ENCODE measurements around the gene WDR70. TPM values are rescaled to one million over a fixed set of nuclear protein-coding genes. Genes with fewer than 3 reads are reported as not detected.

Gene WDR70
- total and polyA plus RNA-seq, 2 donors (not counting 3 experiments of a cell fraction or from before 2014, with no cell fraction given), result 6.7 to 37.3 TPM

- POLR2A ChIA-PET, result no interaction called here
- Histone ChIP-seq H3K27me3 (ENCODE audit: control insufficient read depth in 2 of 2, insufficient read depth in 2 of 2, low read length in 2 of 2) (no peaks in the 10 kb centered on the region), H3K79me2 (ENCODE audit: control insufficient read depth, insufficient read depth, low read length) (no peaks in the 10 kb centered on the region), H3K9me3 (replicated peaks; ENCODE audit: control insufficient read depth, insufficient read depth, low read length) (no peaks in the 10 kb centered on the region), H4K20me1 (replicated peaks; ENCODE audit: control insufficient read depth, extremely low read depth, insufficient read depth, low read length) (no peaks in the 10 kb centered on the region), H3K27ac (ENCODE audit: insufficient read depth, low read depth, low read length) (no peak overlapping the region), H3K4me2 (ENCODE audit: insufficient read depth, low read length) (no peak overlapping the region), H2AFZ (ENCODE audit: low read depth, low read length) (no peak overlapping the region), H3K4me1 (ENCODE audit: control insufficient read depth, extremely low read depth, insufficient read depth, low read length) (no peaks in the 10 kb centered on the region), H3K9ac (replicated peaks; ENCODE audit: extremely low read depth, insufficient read depth, low read length) (no peak overlapping the region), H3K4me3 (replicated peaks in 1 of 3; ENCODE audit: insufficient read depth in 1 of 3, low read depth in 1 of 3, low read length in 3 of 3) (no peak overlapping the region), H3K9me1 (replicated peaks; ENCODE audit: control insufficient read depth, extremely low read depth, insufficient read depth, low read length) (no peaks in the 10 kb centered on the region), H3K36me3 (ENCODE audit: control insufficient read depth in 2 of 2, extremely low read depth in 1 of 2, insufficient read depth in 2 of 2, low read length in 2 of 2) (no peaks in the 10 kb centered on the region)
- FAIRE-seq, result no peak
- intact Hi-C loops (cut with micrococcal nuclease) (loop anchor here (1.0 kb wide), 1 partner anchor 19 kb away; no protein-coding TSS in a partner anchor), dilution Hi-C loops (cut with MboI; ENCODE audit: extremely low pct_ligation_motif_present, low sequenced_read_pairs) (no loop called here)
- no TSS peak for BruUV-seq (replicated peaks)
- DNase-seq (ENCODE audit: low read depth, low spot score), result no peak
- CTCF ChIA-PET, result interaction anchor here (0.6 to 1.3 kb wide), 2 partner anchors 121 to 303 kb away, joined by 3 read pairs; no protein-coding TSS in a partner anchor
- no peak for TF ChIP-seq JUN (IDR thresholded peaks at IDR 0.05; ENCODE audit: borderline replicate concordance, insufficient read depth, insufficient read length, low read depth)
- TF ChIP-seq CTCF (IDR thresholded peaks at IDR 0.05; ENCODE audit: extremely low read depth in 1 of 2, insufficient read depth in 1 of 2, low read depth in 1 of 2, low read length in 2 of 2), result no peak
- TF ChIP-seq EZH2 (IDR thresholded peaks at IDR 0.05; ENCODE audit: borderline replicate concordance, low read depth, low read length, severe bottlenecking), result no peak
- TF ChIP-seq MYC (IDR thresholded peaks at IDR 0.05; ENCODE audit: low read depth, low read length), result no peak
- no peak for TF ChIP-seq FOS (IDR thresholded peaks at IDR 0.05; ENCODE audit: borderline replicate concordance, insufficient read depth, low read length)
- TF ChIP-seq POLR2A (IDR thresholded peaks at IDR 0.05; ENCODE audit: low read depth, low read length), result no peak
- no peak for TF ChIP-seq GATA2 (IDR thresholded peaks at IDR 0.05; ENCODE audit: insufficient read depth, insufficient read length, low read depth, low read length)
- no peak for TF ChIP-seq MAX (IDR thresholded peaks at IDR 0.05; ENCODE audit: insufficient read depth, insufficient read length)
- TF ChIP-seq POLR2AphosphoS5 (IDR thresholded peaks at IDR 0.05; ENCODE audit: insufficient read depth, low read depth, low read length), result no peak
Measured at GRCh38 chr5:37533851-37534250, 154.7 kb downstream of the WDR70 start.
